WTC11 (cell line): ENCODE data around the gene P2RX6. TPM values are rescaled to one million over a fixed set of nuclear protein-coding genes. Genes with fewer than 3 reads are reported as not detected.

Experiments used
- ATAC-seq: fragments of 200-7000 bp; cut with Tn5 transposase; 2 replicates; pipeline ENCODE4 v1.10.0; 2021; ENCODE audit warnings: mild to moderate bottlenecking, moderate library complexity
- CTCF ChIA-PET: fragments of 300-600 bp; sonication (Branson Sonifier 250); formaldehyde crosslinking; loops from one replicate; lab custom pipeline; 2021; ENCODE audit warnings: antibody characterized with exemption; lab: Charles Lee
- POLR2A ChIA-PET: fragments of 350-600 bp; sonication (Branson Sonifier 250); formaldehyde crosslinking; loops from one replicate; lab custom pipeline; 2021; ENCODE audit warnings: antibody characterized with exemption; lab: Charles Lee
- DNase-seq: peaks from one replicate; pipeline ENCODE4 v3.0.0; 2021; ENCODE audit warnings: low spot score
- H3K27ac Mint-ChIP-seq: 2 replicates; pipeline ENCODE4 v1.8.0; 2021; ENCODE audit warnings: mixed read lengths
- H3K27me3 Mint-ChIP-seq: 2 replicates; pipeline ENCODE4 v1.8.0; 2021; ENCODE audit warnings: low read depth, mild to moderate bottlenecking, moderate library complexity, mixed read lengths
- H3K36me3 Mint-ChIP-seq: 2 replicates; pipeline ENCODE4 v1.8.0; 2021; ENCODE audit warnings: mixed read lengths
- H3K4me1 Mint-ChIP-seq: 2 replicates; pipeline ENCODE4 v1.8.0; 2022; ENCODE audit warnings: mixed read lengths
- H3K4me3 Mint-ChIP-seq: 2 replicates; pipeline ENCODE4 v1.8.0; 2021; ENCODE audit warnings: mild to moderate bottlenecking, moderate library complexity, mixed read lengths
- H3K9me3 Mint-ChIP-seq: 2 replicates; pipeline ENCODE4 v1.8.0; 2021; ENCODE audit warnings: mixed read lengths
- CREM ChIP-seq: sonication (generic); formaldehyde crosslinking; IDR thresholded peaks from 2 replicates; pipeline ENCODE4 v1.8.1; 2022; ENCODE audit warnings: mild to moderate bottlenecking, missing genetic modification reagents, moderate library complexity
- FOXP1 ChIP-seq: sonication (generic); formaldehyde crosslinking; IDR thresholded peaks from 2 replicates; pipeline ENCODE4 v1.8.0; 2022; ENCODE audit warnings: missing genetic modification reagents, mild to moderate bottlenecking, moderate library complexity, borderline replicate concordance
- GABPB1 ChIP-seq: sonication (generic); formaldehyde crosslinking; IDR thresholded peaks from 2 replicates; pipeline ENCODE4 v1.8.1; 2023; ENCODE audit warnings: mild to moderate bottlenecking, missing genetic modification reagents
- GTF2I ChIP-seq: fragments of 250-450 bp; sonication (Bioruptor Pico); conservative IDR thresholded peaks from 2 replicates; pipeline ENCODE4 v1.4.0; 2021; ENCODE audit warnings: mild to moderate bottlenecking
- JUN ChIP-seq: sonication (generic); formaldehyde crosslinking; IDR thresholded peaks from 2 replicates; pipeline ENCODE4 v1.8.0; 2023; ENCODE audit warnings: mild to moderate bottlenecking, missing genetic modification reagents
- MYBL2 ChIP-seq: sonication (generic); formaldehyde crosslinking; IDR thresholded peaks from 2 replicates; pipeline ENCODE4 v1.8.1; 2023; ENCODE audit warnings: mild to moderate bottlenecking, moderate library complexity, missing genetic modification reagents
- NFATC4 ChIP-seq: fragments of 250-450 bp; sonication (Bioruptor Pico); IDR thresholded peaks from 2 replicates; pipeline ENCODE4 v1.9.0; 2021; ENCODE audit warnings: mild to moderate bottlenecking
- RELA ChIP-seq: sonication (generic); formaldehyde crosslinking; IDR thresholded peaks from 2 replicates; pipeline ENCODE4 v1.8.1; 2022; ENCODE audit warnings: missing genetic modification reagents, mild to moderate bottlenecking, borderline replicate concordance
- TEAD1 ChIP-seq: sonication (generic); formaldehyde crosslinking; IDR thresholded peaks from 2 replicates; pipeline ENCODE4 v1.8.0; 2022; ENCODE audit warnings: mild to moderate bottlenecking, missing genetic modification reagents
- ZNF121 ChIP-seq: sonication (generic); formaldehyde crosslinking; IDR thresholded peaks from 2 replicates; pipeline ENCODE4 v1.8.0; 2023; ENCODE audit warnings: missing genetic modification reagents
- ZNF396 ChIP-seq: fragments of 250-450 bp; sonication (Bioruptor Pico); IDR thresholded peaks from 2 replicates; pipeline ENCODE4 v1.8.0; 2021; ENCODE audit warnings: mild to moderate bottlenecking, moderate library complexity, borderline replicate concordance
- ZNF416 ChIP-seq: fragments of 250-450 bp; sonication (Bioruptor Pico); IDR thresholded peaks from 2 replicates; pipeline ENCODE4 v1.9.0; 2021; ENCODE audit warnings: mild to moderate bottlenecking, inconsistent platforms
- total RNA-seq: library from RNA; stranded (reverse); gene quantifications from 3 replicates; pipeline ENCODE4 v1.2.3, GENCODE V29; 2021
- TF ChIP-seq, protein P1 (sequence below): fragments of 250-450 bp; sonication (Bioruptor Pico); conservative IDR thresholded peaks from 2 replicates; pipeline ENCODE4 v1.9.0; 2021; ENCODE audit warnings: mild to moderate bottlenecking
- TF ChIP-seq, protein P2 (sequence below): sonication (generic); formaldehyde crosslinking; IDR thresholded peaks from 2 replicates; pipeline ENCODE4 v1.8.1; 2023; ENCODE audit warnings: mild to moderate bottlenecking, missing genetic modification reagents, borderline replicate concordance
- TF ChIP-seq, protein P3 (sequence below): sonication (generic); formaldehyde crosslinking; IDR thresholded peaks from 2 replicates; pipeline ENCODE4 v1.8.1; 2023; ENCODE audit warnings: mild to moderate bottlenecking, missing genetic modification reagents, moderate library complexity
- TF ChIP-seq, protein P4 (sequence below): sonication (generic); formaldehyde crosslinking; IDR thresholded peaks from 2 replicates; pipeline ENCODE4 v1.8.1; 2022; ENCODE audit warnings: mild to moderate bottlenecking, missing genetic modification reagents, moderate library complexity, borderline replicate concordance
- TF ChIP-seq, protein P5 (sequence below): sonication (generic); formaldehyde crosslinking; IDR thresholded peaks from 2 replicates; pipeline ENCODE4 v1.8.0; 2023; ENCODE audit warnings: missing genetic modification reagents
- TF ChIP-seq, protein P6 (sequence below): fragments of 250-450 bp; sonication (Bioruptor Pico); IDR thresholded peaks from 2 replicates; pipeline ENCODE4 v1.9.0; 2021; ENCODE audit warnings: moderate library complexity, mild to moderate bottlenecking, inconsistent platforms, borderline replicate concordance

Gene P2RX6
- total RNA-seq, 1 experiment from 2014 or later, result 0.13 TPM

DNA sequence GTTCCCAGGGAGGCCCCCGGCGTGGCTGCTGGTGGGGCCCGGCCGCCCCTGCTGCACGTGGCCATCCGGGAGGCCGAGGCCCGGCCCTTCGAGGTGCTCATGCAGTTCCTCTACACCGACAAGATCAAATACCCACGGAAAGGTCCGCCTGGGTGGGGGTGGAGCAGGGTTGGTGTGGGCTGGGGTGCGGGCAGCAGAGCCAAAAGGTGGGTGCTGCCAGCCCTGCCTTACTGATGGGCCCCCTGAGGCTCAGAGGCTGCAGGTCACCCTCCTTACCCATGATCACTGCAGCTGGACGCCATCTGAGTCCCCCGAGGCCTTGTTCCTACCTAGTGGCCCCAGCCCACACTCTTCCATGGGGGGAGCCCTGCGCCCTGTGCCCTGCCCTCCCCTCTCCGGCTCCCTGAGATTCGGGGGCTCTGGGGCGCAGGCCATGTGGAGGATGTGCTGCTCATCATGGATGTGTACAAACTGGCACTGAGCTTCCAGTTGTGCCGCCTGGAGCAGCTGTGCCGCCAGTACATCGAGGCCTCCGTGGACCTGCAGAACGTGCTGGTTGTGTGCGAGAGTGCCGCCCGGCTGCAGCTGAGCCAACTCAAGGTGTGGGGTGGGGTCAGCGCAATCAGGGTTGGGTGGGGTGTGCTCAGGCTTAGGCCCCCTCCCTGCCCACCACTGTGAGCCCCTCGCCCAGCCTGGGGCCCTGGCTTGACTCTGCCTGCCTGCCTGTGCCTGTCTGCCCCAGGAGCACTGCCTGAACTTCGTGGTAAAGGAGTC lies 20.6 kb upstream of the P2RX6 start:
- no peaks in the 10 kb centered on the region for H3K9me3 Mint-ChIP-seq
- no peak for ATAC-seq
- TF ChIP-seq, protein P1, sequence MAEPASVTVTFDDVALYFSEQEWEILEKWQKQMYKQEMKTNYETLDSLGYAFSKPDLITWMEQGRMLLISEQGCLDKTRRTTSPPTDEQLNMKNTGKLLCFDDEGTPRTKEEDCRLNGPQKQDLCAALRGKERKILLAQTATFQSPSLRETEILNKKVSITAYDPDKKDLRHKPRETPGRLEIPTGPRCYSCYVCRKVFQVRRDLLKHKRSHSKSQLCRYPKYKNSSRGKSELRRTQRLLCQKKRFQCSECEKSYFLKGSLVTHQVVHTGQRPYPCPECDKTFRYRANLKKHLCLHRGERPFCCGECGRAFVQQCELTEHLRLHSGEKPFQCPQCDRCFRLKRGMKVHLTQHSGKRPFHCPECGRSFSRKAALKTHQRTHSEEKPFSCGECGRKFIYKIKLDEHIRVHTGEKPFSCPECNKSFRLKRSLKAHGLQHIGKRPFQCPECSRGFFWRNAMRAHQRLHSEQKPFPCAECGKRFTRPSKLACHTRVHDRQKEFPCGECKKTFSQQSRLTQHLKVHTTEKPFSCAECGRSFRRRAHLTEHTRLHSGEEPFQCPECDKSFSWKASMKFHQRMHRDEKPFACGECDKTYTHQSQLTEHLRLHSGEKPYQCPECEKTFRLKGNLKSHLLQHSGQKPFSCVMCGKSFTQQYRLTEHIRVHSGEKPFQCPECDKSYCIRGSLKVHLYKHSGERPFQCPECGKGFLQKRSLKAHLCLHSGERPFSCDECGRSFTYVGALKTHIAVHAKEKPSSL (CRISPR knock-in tag), result no peak
- no peak for TF ChIP-seq GABPB1 (CRISPR knock-in tag)
- no peak for TF ChIP-seq CREM (CRISPR knock-in tag)
- TF ChIP-seq ZNF416 (CRISPR knock-in tag), result no peak
- TF ChIP-seq TEAD1 (CRISPR knock-in tag), result no peak
- TF ChIP-seq RELA (CRISPR knock-in tag), result no peak
- TF ChIP-seq, protein P2, sequence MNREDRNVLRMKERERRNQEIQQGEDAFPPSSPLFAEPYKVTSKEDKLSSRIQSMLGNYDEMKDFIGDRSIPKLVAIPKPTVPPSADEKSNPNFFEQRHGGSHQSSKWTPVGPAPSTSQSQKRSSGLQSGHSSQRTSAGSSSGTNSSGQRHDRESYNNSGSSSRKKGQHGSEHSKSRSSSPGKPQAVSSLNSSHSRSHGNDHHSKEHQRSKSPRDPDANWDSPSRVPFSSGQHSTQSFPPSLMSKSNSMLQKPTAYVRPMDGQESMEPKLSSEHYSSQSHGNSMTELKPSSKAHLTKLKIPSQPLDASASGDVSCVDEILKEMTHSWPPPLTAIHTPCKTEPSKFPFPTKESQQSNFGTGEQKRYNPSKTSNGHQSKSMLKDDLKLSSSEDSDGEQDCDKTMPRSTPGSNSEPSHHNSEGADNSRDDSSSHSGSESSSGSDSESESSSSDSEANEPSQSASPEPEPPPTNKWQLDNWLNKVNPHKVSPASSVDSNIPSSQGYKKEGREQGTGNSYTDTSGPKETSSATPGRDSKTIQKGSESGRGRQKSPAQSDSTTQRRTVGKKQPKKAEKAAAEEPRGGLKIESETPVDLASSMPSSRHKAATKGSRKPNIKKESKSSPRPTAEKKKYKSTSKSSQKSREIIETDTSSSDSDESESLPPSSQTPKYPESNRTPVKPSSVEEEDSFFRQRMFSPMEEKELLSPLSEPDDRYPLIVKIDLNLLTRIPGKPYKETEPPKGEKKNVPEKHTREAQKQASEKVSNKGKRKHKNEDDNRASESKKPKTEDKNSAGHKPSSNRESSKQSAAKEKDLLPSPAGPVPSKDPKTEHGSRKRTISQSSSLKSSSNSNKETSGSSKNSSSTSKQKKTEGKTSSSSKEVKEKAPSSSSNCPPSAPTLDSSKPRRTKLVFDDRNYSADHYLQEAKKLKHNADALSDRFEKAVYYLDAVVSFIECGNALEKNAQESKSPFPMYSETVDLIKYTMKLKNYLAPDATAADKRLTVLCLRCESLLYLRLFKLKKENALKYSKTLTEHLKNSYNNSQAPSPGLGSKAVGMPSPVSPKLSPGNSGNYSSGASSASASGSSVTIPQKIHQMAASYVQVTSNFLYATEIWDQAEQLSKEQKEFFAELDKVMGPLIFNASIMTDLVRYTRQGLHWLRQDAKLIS (CRISPR knock-in tag), result no peak
- no peak for TF ChIP-seq JUN
- TF ChIP-seq, protein P3, sequence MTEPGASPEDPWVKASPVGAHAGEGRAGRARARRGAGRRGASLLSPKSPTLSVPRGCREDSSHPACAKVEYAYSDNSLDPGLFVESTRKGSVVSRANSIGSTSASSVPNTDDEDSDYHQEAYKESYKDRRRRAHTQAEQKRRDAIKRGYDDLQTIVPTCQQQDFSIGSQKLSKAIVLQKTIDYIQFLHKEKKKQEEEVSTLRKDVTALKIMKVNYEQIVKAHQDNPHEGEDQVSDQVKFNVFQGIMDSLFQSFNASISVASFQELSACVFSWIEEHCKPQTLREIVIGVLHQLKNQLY (CRISPR knock-in tag), result no peak
- TF ChIP-seq, protein P4, sequence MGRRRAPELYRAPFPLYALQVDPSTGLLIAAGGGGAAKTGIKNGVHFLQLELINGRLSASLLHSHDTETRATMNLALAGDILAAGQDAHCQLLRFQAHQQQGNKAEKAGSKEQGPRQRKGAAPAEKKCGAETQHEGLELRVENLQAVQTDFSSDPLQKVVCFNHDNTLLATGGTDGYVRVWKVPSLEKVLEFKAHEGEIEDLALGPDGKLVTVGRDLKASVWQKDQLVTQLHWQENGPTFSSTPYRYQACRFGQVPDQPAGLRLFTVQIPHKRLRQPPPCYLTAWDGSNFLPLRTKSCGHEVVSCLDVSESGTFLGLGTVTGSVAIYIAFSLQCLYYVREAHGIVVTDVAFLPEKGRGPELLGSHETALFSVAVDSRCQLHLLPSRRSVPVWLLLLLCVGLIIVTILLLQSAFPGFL (CRISPR knock-in tag), result no peak
- no peak for TF ChIP-seq FOXP1 (CRISPR knock-in tag)
- no peak for TF ChIP-seq ZNF121
- no peak for TF ChIP-seq GTF2I (CRISPR knock-in tag)
- TF ChIP-seq, protein P5, sequence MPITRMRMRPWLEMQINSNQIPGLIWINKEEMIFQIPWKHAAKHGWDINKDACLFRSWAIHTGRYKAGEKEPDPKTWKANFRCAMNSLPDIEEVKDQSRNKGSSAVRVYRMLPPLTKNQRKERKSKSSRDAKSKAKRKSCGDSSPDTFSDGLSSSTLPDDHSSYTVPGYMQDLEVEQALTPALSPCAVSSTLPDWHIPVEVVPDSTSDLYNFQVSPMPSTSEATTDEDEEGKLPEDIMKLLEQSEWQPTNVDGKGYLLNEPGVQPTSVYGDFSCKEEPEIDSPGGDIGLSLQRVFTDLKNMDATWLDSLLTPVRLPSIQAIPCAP (CRISPR knock-in tag), result no peak
- TF ChIP-seq, all 79 proteins: peak for 0
- ChIA-PET POLR2A (no interaction called here), CTCF (interaction anchor here (1.3 kb wide), 1 partner anchor 12 kb away, joined by 3 read pairs; the partner anchor contains the start of gene LZTR1)
- H3K27ac Mint-ChIP-seq, result no peak overlapping the region
- no peak overlapping the region for H3K4me3 Mint-ChIP-seq
- no peak for DNase-seq
- no peaks in the 10 kb centered on the region for H3K27me3 Mint-ChIP-seq
- no peaks in the 10 kb centered on the region for H3K4me1 Mint-ChIP-seq
- H3K36me3 Mint-ChIP-seq, result no peaks in the 10 kb centered on the region

DNA sequence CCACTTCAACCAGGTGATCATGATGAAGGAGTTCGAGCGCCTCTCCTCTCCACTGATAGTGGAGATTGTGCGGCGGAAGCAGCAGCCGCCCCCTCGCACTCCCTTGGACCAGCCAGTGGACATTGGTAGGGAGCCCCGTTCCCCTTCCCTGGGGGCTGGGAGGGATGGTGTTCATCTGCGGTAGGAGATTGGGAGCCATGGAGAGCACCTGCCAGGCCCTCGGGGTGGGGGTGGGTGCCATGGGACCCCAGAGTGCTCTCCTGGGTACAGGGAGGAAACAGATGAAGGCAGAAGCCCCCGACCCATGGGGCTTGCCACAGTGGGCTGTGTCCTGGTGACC lies 20.1 kb upstream of the P2RX6 start:
- H3K27ac Mint-ChIP-seq, result no peak overlapping the region
- ATAC-seq (no peak), DNase-seq (no peak)
- no peaks in the 10 kb centered on the region for H3K27me3 Mint-ChIP-seq
- H3K4me3 Mint-ChIP-seq, result no peak overlapping the region
- CTCF ChIA-PET, result no interaction called here
- H3K9me3 Mint-ChIP-seq, result no peaks in the 10 kb centered on the region
- H3K4me1 Mint-ChIP-seq, result no peaks in the 10 kb centered on the region
- TF ChIP-seq MYBL2 (CRISPR knock-in tag), result no peak
- TF ChIP-seq GABPB1 (CRISPR knock-in tag), result no peak
- no peak for TF ChIP-seq ZNF396 (CRISPR knock-in tag)
- TF ChIP-seq, protein P6, sequence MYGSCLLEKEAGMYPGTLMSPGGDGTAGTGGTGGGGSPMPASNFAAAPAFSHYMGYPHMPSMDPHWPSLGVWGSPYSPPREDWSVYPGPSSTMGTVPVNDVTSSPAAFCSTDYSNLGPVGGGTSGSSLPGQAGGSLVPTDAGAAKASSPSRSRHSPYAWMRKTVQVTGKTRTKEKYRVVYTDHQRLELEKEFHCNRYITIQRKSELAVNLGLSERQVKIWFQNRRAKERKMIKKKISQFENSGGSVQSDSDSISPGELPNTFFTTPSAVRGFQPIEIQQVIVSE (CRISPR knock-in tag), result no peak
- TF ChIP-seq CREM (CRISPR knock-in tag), result no peak
- no peak for TF ChIP-seq NFATC4 (CRISPR knock-in tag)
- TF ChIP-seq JUN, result no peak
- H3K36me3 Mint-ChIP-seq, result no peaks in the 10 kb centered on the region
- POLR2A ChIA-PET, result no interaction called here
